H9 (cell line): ENCODE data around the gene COQ4. TPM values are rescaled to one million over a fixed set of nuclear protein-coding genes. Genes with fewer than 3 reads are reported as not detected.

Experiments
- DNase-seq: peaks from one replicate; pipeline ENCODE4 v3.0.0-alpha.2; 2017
- H2AFZ ChIP-seq: one replicate; pipeline ENCODE4 v1.6.1; 2013; ENCODE audit warnings: mild to moderate bottlenecking, low read length, control low read depth, moderate library complexity
- H2AK5ac ChIP-seq: 2 replicates; pipeline ENCODE4 v1.6.1; 2013; ENCODE audit warnings: low read length, control low read depth, mixed read lengths; ENCODE audit not compliant: insufficient read length
- H2BK120ac ChIP-seq: one replicate; pipeline ENCODE4 v1.6.1; 2013; ENCODE audit warnings: low read depth, mild to moderate bottlenecking, low read length, control low read depth, inconsistent platforms; ENCODE audit not compliant: poor library complexity, severe bottlenecking
- H2BK12ac ChIP-seq: 2 replicates; pipeline ENCODE4 v1.6.1; 2013; ENCODE audit warnings: low read length, control low read depth, mixed read lengths, low read depth; ENCODE audit not compliant: insufficient read length
- H2BK15ac ChIP-seq: 2 replicates; pipeline ENCODE4 v1.6.1; 2013; ENCODE audit warnings: low read depth, low read length, control low read depth
- H2BK20ac ChIP-seq: one replicate; pipeline ENCODE4 v1.6.1; 2013; ENCODE audit warnings: low read depth, mild to moderate bottlenecking, low read length, control low read depth, inconsistent platforms; ENCODE audit not compliant: poor library complexity, severe bottlenecking
- H2BK5ac ChIP-seq: 2 replicates; pipeline ENCODE4 v1.6.1; 2013; ENCODE audit warnings: low read length, control low read depth, mixed read lengths; ENCODE audit not compliant: insufficient read length
- H3K14ac ChIP-seq: 2 replicates; pipeline ENCODE4 v1.6.1; 2013; ENCODE audit warnings: low read length, control low read depth; ENCODE audit not compliant: insufficient read depth
- H3K18ac ChIP-seq: 2 replicates; pipeline ENCODE4 v1.6.1; 2013; ENCODE audit warnings: low read depth, mild to moderate bottlenecking, mixed read lengths, low read length, control low read depth; ENCODE audit not compliant: insufficient read length
- H3K23ac ChIP-seq: 2 replicates; pipeline ENCODE4 v1.6.1; 2013; ENCODE audit warnings: low read length, control low read depth, mixed read lengths, low read depth; ENCODE audit not compliant: insufficient read length
- H3K23me2 ChIP-seq: 2 replicates; pipeline ENCODE4 v1.6.1; 2013; ENCODE audit warnings: low read depth, mild to moderate bottlenecking, mixed read lengths, low read length, control low read depth; ENCODE audit not compliant: insufficient read length, poor library complexity, severe bottlenecking
- H3K27ac ChIP-seq: 2 replicates; pipeline ENCODE4 v1.5.1; 2013; ENCODE audit warnings: low read length, control low read depth, mixed read lengths, low read depth; ENCODE audit not compliant: insufficient read length
- H3K27me3 ChIP-seq: 2 replicates; pipeline ENCODE4 v1.6.1; 2013; ENCODE audit warnings: low read length, control low read depth, inconsistent platforms; ENCODE audit not compliant: insufficient read depth
- H3K4ac ChIP-seq: 2 replicates; pipeline ENCODE4 v1.6.1; 2013; ENCODE audit warnings: low read depth, mild to moderate bottlenecking, control low read depth, inconsistent platforms, low read length, moderate library complexity
- H3K4me1 ChIP-seq: 2 replicates; pipeline ENCODE4 v1.6.1; 2013; ENCODE audit warnings: low read length, control low read depth, inconsistent platforms; ENCODE audit not compliant: insufficient read depth
- H3K4me2 ChIP-seq: 2 replicates; pipeline ENCODE4 v1.6.1; 2013; ENCODE audit warnings: low read length, control low read depth, mixed read lengths; ENCODE audit not compliant: insufficient read length, insufficient read depth
- H3K56ac ChIP-seq: 2 replicates; pipeline ENCODE4 v1.6.1; 2013; ENCODE audit warnings: low read depth, mild to moderate bottlenecking, mixed read lengths, low read length, control low read depth; ENCODE audit not compliant: insufficient read length
- H3K79me1 ChIP-seq: 2 replicates; pipeline ENCODE4 v1.6.1; 2013; ENCODE audit warnings: low read depth, mild to moderate bottlenecking, moderate library complexity, low read length, control low read depth, inconsistent platforms; ENCODE audit not compliant: insufficient read depth, poor library complexity, severe bottlenecking
- H3K79me2 ChIP-seq: 2 replicates; pipeline ENCODE4 v1.6.1; 2013; ENCODE audit warnings: low read length, control low read depth, inconsistent platforms; ENCODE audit not compliant: insufficient read depth
- H3K9ac ChIP-seq: 2 replicates; pipeline ENCODE4 v1.6.1; 2013; ENCODE audit warnings: low read length, control low read depth, mixed read lengths; ENCODE audit not compliant: insufficient read length; ENCODE audit errors: extremely low read depth
- H3K9me3 ChIP-seq: one replicate; pipeline ENCODE4 v1.6.1; 2013; ENCODE audit warnings: low read depth, low read length, inconsistent platforms; ENCODE audit not compliant: control insufficient read depth
- H3T11ph ChIP-seq: one replicate; pipeline ENCODE4 v1.6.1; 2013; ENCODE audit warnings: mild to moderate bottlenecking, low read length, control low read depth, inconsistent platforms
- H4K20me1 ChIP-seq: one replicate; pipeline ENCODE4 v1.6.1; 2013; ENCODE audit not compliant: control insufficient read depth, insufficient read length, insufficient read depth
- H4K5ac ChIP-seq: 2 replicates; pipeline ENCODE4 v1.6.1; 2013; ENCODE audit warnings: low read depth, mild to moderate bottlenecking, mixed read lengths, low read length, control low read depth; ENCODE audit not compliant: insufficient read length
- H4K8ac ChIP-seq: replicated peaks from 2 replicates; pipeline ENCODE4 v1.6.1; 2013; ENCODE audit warnings: low read length, control low read depth, mixed read lengths, low read depth; ENCODE audit not compliant: insufficient read length
- H4K91ac ChIP-seq: 2 replicates; pipeline ENCODE4 v1.6.1; 2013; ENCODE audit warnings: low read depth, mild to moderate bottlenecking, moderate library complexity, mixed read lengths, low read length, control low read depth; ENCODE audit not compliant: insufficient read length
- H3K27ac Mint-ChIP-seq, 3 experiments: 2 replicates in 2 of 3; 3 replicates in 1 of 3; pipeline ENCODE4 v1.8.0; 2020 to 2021; ENCODE audit warnings: mixed read lengths in 3 of 3, mild to moderate bottlenecking in 1 of 3, moderate library complexity in 1 of 3
- H3K27me3 Mint-ChIP-seq: 2 replicates; pipeline ENCODE4 v1.8.0; 2021; ENCODE audit warnings: low read depth, mild to moderate bottlenecking, moderate library complexity, mixed read lengths
- H3K36me3 Mint-ChIP-seq, 3 experiments: 2 replicates in 2 of 3; 3 replicates in 1 of 3; pipeline ENCODE4 v1.8.0; 2020 to 2021; ENCODE audit warnings: low read depth in 3 of 3, mixed read lengths in 3 of 3; ENCODE audit not compliant: insufficient read depth in 1 of 3
- H3K4me1 Mint-ChIP-seq, 2 experiments: 2 replicates each; pipeline ENCODE4 v1.8.0; 2020; ENCODE audit warnings: mixed read lengths in 2 of 2
- H3K4me3 Mint-ChIP-seq, 2 experiments: 2 replicates in 1 of 2; 3 replicates in 1 of 2; pipeline ENCODE4 v1.8.0; 2020 to 2021; ENCODE audit warnings: mild to moderate bottlenecking in 2 of 2, mixed read lengths in 2 of 2, moderate library complexity in 1 of 2
- H3K9me3 Mint-ChIP-seq, 2 experiments: 2 replicates in 1 of 2; 3 replicates in 1 of 2; pipeline ENCODE4 v1.8.0; 2020; ENCODE audit warnings: mild to moderate bottlenecking in 2 of 2, mixed read lengths in 2 of 2, moderate library complexity in 1 of 2
- total RNA-seq: library from RNA; stranded (reverse); gene quantifications from 2 replicates; pipeline ENCODE4 v1.2.1, GENCODE V29; 2021
- TF ChIP-seq, protein P1 (sequence below): fragments of 200-600 bp; sonication (generic); conservative IDR thresholded peaks from 3 replicates; pipeline ENCODE4 v1.8.0; 2021; ENCODE audit warnings: antibody characterized with exemption, mild to moderate bottlenecking

Gene COQ4
- total RNA-seq, 1 experiment from 2014 or later = 38.4 TPM

GRCh38 chr9:128370367-128370751 lies 47.7 kb downstream of the COQ4 start:
- no peak overlapping the region for H2BK20ac ChIP-seq
- peak overlapping the region; percentile 69 for H3K4me2 ChIP-seq
- H3K27ac ChIP-seq = no peak overlapping the region
- H3K36me3 Mint-ChIP-seq = peaks cover 0 to 4% (median 0%) of the 10 kb centered on the region in 3 experiments; a peak in 3 of 7 replicates
- no peaks in the 10 kb centered on the region for H4K20me1 ChIP-seq
- H3K79me1 ChIP-seq = peaks cover 10% of the 10 kb centered on the region
- peaks cover under 1 to 4% of the 10 kb centered on the region in 2 experiments; a peak in 3 of 5 replicates for H3K9me3 Mint-ChIP-seq
- H3K79me2 ChIP-seq = peaks cover 6% of the 10 kb centered on the region; the same call in 1 of the 2 replicates
- no peak overlapping the region for H3K18ac ChIP-seq
- H2AK5ac ChIP-seq = no peak overlapping the region
- no peak for DNase-seq
- no peak overlapping the region for H3K23ac ChIP-seq
- H3K9ac ChIP-seq = no peak overlapping the region
- H3K27ac Mint-ChIP-seq = peak overlapping the region in 2 of 3 experiments; percentile 80 to 85; a peak in 2 of 7 replicates
- TF ChIP-seq, protein P1, sequence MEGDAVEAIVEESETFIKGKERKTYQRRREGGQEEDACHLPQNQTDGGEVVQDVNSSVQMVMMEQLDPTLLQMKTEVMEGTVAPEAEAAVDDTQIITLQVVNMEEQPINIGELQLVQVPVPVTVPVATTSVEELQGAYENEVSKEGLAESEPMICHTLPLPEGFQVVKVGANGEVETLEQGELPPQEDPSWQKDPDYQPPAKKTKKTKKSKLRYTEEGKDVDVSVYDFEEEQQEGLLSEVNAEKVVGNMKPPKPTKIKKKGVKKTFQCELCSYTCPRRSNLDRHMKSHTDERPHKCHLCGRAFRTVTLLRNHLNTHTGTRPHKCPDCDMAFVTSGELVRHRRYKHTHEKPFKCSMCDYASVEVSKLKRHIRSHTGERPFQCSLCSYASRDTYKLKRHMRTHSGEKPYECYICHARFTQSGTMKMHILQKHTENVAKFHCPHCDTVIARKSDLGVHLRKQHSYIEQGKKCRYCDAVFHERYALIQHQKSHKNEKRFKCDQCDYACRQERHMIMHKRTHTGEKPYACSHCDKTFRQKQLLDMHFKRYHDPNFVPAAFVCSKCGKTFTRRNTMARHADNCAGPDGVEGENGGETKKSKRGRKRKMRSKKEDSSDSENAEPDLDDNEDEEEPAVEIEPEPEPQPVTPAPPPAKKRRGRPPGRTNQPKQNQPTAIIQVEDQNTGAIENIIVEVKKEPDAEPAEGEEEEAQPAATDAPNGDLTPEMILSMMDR = no peak
- peaks cover 7% of the 10 kb centered on the region; the same call in 1 of the 2 replicates for H3K4me1 ChIP-seq
- H3K56ac ChIP-seq = no peak overlapping the region
- H2BK5ac ChIP-seq = no peak overlapping the region
- H4K5ac ChIP-seq = no peak overlapping the region
- peaks cover 57% of the 10 kb centered on the region for H3K27me3 Mint-ChIP-seq
- H2AFZ ChIP-seq = no peak overlapping the region
- no peak overlapping the region for H3K14ac ChIP-seq
- H2BK120ac ChIP-seq = no peak overlapping the region
- H3K4me1 Mint-ChIP-seq = peaks cover 25% of the 10 kb centered on the region in 2 experiments
- H3K27me3 ChIP-seq = peaks cover 8% of the 10 kb centered on the region; the same call in 1 of the 2 replicates
- no peak overlapping the region for H4K91ac ChIP-seq
- no peak overlapping the region for H2BK15ac ChIP-seq
- H3T11ph ChIP-seq = no peak overlapping the region
- no peak overlapping the region for H3K4ac ChIP-seq
- H3K4me3 Mint-ChIP-seq = peak overlapping the region; percentile 95 to 99
- no peaks in the 10 kb centered on the region for H3K9me3 ChIP-seq
- H3K23me2 ChIP-seq = no peaks in the 10 kb centered on the region
- no peak overlapping the region for H4K8ac ChIP-seq
- H2BK12ac ChIP-seq = no peak overlapping the region
